ENCODE measurements around the gene NGF.

DNA sequence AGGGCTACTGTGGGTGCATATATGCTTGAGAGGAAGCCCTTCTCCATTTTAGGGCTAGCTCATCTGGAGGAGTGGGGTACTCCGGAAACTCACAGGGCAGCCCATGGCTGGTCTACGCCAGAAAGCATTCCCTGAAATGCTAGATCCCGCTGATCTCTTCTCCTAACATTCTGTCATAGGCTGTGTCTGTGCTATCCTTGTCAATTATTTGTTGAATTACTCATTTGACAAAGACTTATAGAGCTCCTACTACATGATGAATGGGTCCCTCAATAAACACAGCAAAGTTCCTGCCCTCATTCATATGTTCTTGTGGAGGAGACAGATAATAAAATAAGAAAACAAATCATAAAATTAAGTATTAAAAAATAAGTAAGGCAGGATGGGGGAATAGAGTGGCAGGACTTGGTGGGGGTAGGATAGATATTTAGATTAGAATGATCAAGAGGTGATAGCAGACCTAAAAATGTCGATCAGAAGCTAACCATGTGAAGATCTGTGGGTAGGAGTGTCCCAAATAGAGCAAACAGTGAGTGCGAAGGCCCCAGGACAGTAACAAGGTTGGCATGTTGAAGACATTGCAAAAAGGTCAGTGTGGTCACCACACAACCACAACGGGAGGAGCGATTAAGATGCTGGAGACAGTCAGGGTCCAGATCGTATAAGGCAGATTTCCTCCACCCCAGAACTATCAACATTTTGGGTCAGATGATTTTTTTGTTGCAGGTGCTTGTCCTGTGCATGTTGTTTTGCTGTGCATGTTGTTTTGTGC is 13.2 kb downstream of the NGF start:
- no peak for TF ChIP-seq POLR2AphosphoS5 (IDR thresholded peaks at IDR 0.05)
- TF ChIP-seq, protein P1, sequence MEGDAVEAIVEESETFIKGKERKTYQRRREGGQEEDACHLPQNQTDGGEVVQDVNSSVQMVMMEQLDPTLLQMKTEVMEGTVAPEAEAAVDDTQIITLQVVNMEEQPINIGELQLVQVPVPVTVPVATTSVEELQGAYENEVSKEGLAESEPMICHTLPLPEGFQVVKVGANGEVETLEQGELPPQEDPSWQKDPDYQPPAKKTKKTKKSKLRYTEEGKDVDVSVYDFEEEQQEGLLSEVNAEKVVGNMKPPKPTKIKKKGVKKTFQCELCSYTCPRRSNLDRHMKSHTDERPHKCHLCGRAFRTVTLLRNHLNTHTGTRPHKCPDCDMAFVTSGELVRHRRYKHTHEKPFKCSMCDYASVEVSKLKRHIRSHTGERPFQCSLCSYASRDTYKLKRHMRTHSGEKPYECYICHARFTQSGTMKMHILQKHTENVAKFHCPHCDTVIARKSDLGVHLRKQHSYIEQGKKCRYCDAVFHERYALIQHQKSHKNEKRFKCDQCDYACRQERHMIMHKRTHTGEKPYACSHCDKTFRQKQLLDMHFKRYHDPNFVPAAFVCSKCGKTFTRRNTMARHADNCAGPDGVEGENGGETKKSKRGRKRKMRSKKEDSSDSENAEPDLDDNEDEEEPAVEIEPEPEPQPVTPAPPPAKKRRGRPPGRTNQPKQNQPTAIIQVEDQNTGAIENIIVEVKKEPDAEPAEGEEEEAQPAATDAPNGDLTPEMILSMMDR (IDR thresholded peaks at IDR 0.05), result no peak
- TF ChIP-seq EP300 (IDR thresholded peaks at IDR 0.05; ENCODE audit: low read depth), result no peak
- TF ChIP-seq POLR2A (IDR thresholded peaks at IDR 0.05), result no peak

Data from transverse colon (tissue), 4 donors.